HFFc6 (cell line): ENCODE measurements around the gene GOLGA6L7. TPM values are rescaled to one million over a fixed set of nuclear protein-coding genes. Genes with fewer than 3 reads are reported as not detected.
"Not testable (repeated sequence)": the region's sequence is repeated elsewhere in the genome, so short reads cannot be mapped to it uniquely, and the experiment has no call there.

Experiments
- DNase-seq: peaks from one replicate; pipeline ENCODE4 v3.0.0-alpha.2; 2018
- H3K27ac Mint-ChIP-seq: 2 replicates; pipeline ENCODE4 v1.8.0; 2020; ENCODE audit warnings: mild to moderate bottlenecking, mixed read lengths
- H3K27me3 Mint-ChIP-seq: 2 replicates; pipeline ENCODE4 v1.8.0; 2021; ENCODE audit warnings: mild to moderate bottlenecking, moderate library complexity, mixed read lengths; ENCODE audit not compliant: insufficient read depth
- H3K36me3 Mint-ChIP-seq: 2 replicates; pipeline ENCODE4 v1.8.0; 2021; ENCODE audit warnings: low read depth, mixed read lengths
- H3K4me1 Mint-ChIP-seq: 2 replicates; pipeline ENCODE4 v1.8.0; 2020; ENCODE audit warnings: low read depth, mixed read lengths
- H3K4me3 Mint-ChIP-seq: 2 replicates; pipeline ENCODE4 v1.8.0; 2020; ENCODE audit warnings: mild to moderate bottlenecking, moderate library complexity, mixed read lengths
- H3K9me3 Mint-ChIP-seq: 2 replicates; pipeline ENCODE4 v1.8.0; 2020; ENCODE audit warnings: mild to moderate bottlenecking, mixed read lengths
- total RNA-seq, 6 experiments: library from RNA; stranded (reverse); fragmentation: NEBNext Ultra II Directional; extraction: Animal tissue kit (Norgen Biotek cat#: 25700); gene quantifications; 2 replicates in 1 of 6; 3 replicates in 5 of 6; pipeline ENCODE4 v1.2.3, GENCODE V29; 2021
- TF ChIP-seq, protein P1 (sequence below): fragments of 200-600 bp; sonication (generic); IDR thresholded peaks from 2 replicates; pipeline ENCODE4 v1.5.0; 2021; ENCODE audit warnings: antibody characterized with exemption, mild to moderate bottlenecking

The GOLGA6L7 gene
- total RNA-seq, 6 experiments from 2014 or later = not detected

DNA sequence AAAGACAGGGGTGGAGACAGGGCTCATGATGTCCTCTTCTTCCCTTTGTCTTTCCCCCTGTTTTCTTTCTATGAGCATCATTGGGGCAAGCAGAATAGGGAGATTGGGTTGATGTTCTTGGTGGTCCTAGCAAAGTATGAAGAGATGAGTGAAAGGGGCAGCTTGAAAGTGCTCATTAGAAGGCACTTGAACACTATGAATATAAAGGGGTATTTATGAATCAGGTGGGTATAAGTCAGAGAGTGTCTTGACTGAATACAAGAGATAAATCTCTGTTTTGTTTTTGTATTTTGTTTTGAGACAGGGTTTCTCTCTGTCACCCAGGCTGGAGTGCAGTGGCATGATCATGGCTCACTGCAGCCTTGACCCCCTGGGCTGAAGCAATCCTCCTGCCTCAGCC lies 34.4 kb downstream of the GOLGA6L7 start:
- H3K9me3 Mint-ChIP-seq, DNase-seq, H3K36me3 Mint-ChIP-seq, H3K4me3 Mint-ChIP-seq, H3K27me3 Mint-ChIP-seq, H3K27ac Mint-ChIP-seq: not testable (repeated sequence)
- H3K4me1 Mint-ChIP-seq = peaks cover 20% of the 10 kb centered on the region

DNA sequence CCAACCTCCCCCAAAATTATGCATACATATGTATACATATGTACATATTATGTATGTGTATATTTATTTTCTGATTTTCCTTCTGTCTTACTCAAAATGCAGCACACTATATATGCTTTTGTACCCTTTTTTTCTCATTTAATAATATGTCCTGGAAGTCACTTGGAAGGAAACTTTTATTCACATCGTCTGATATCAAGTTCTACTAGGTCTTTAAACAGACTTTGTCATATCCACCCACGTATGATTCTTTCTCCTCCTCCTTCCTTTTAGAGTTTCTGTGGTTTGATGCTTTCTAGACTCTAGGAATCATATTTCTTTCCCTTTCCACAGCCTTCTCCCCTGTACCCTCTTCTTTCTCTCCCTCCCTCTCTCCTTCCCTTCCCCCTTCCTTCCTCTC lies 35.1 kb downstream of the GOLGA6L7 start:
- not testable (repeated sequence) for H3K27me3 Mint-ChIP-seq, H3K27ac Mint-ChIP-seq, DNase-seq, H3K4me3 Mint-ChIP-seq, H3K9me3 Mint-ChIP-seq, H3K36me3 Mint-ChIP-seq
- peaks cover 15% of the 10 kb centered on the region for H3K4me1 Mint-ChIP-seq

DNA sequence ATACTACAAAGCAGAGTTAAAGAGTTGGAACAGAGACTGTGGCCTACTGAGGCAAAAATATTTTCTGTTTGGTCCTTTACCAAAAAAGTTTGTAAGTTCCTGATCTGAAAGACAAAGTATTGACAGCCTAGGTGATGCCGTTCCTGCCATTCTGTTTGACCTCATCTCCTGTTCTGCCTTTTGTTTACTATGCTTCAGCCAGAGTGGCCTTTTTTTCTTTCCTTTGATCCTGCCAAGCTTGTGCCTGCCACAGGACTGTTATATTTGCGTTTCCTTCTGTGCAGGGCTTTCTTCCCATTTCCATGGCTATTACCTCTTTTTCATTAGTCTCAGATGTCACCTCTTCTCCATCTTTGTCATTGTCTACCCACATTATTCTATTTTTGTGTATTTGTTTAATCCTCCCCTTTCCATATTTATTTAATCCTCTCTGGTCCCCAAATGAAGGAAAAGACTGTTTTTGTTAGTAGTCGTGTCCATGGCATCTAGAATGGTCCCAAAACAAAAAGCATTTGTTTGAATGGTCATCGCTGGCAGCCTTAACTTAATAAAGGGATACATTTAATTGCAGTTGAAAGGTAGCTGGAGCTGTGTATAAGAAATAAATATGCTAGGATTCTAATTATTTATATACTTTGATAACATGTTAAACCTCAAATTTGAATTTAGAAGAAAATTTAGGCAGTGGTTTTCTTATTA lies 36.4 kb downstream of the GOLGA6L7 start:
- H3K27ac Mint-ChIP-seq, DNase-seq, H3K4me3 Mint-ChIP-seq, H3K27me3 Mint-ChIP-seq, H3K36me3 Mint-ChIP-seq, H3K9me3 Mint-ChIP-seq: not testable (repeated sequence)
- peaks cover 15% of the 10 kb centered on the region for H3K4me1 Mint-ChIP-seq

DNA sequence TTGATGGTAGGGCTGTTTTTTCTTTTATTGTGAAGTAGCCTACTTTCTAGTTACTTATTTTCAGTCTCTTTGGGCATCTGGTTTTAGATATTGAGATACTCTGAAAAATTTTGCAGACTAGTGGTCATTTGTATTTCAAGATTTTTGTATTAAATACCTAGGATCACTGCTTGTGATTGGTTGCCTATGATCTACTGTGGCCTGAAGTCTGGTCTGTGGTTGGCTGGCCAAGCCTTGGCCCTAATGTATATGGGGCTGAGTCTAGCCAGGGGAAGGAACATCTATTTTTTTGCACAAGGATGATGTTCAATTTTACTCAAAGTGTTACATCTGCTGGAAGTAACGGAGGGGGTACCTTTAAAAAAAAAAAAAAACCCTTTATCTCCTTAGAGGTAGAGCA lies 38.0 kb downstream of the GOLGA6L7 start:
- not testable (repeated sequence) for H3K9me3 Mint-ChIP-seq, H3K4me3 Mint-ChIP-seq, H3K27me3 Mint-ChIP-seq, H3K27ac Mint-ChIP-seq, H3K36me3 Mint-ChIP-seq, DNase-seq
- H3K4me1 Mint-ChIP-seq = peaks cover 15% of the 10 kb centered on the region

DNA sequence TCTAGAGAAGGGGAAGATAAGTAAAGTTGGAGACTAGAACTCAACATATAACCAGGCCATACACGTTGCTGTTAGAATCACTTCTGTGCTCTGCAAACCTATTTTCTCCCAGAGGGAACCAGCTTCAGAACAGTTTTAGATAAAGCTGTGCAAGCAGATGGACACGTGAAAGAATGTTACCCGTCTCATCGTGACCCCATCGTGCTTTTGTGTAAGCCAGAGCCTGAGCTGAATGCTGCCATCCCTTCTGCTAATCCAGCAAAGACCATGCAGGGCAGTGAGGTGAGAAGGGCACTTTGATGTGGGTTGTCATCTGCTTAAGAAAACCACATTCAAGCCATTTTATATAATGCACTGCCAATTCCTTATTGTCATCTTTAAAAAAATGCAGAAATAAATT lies 40.3 kb downstream of the GOLGA6L7 start:
- H3K9me3 Mint-ChIP-seq, H3K27ac Mint-ChIP-seq, H3K27me3 Mint-ChIP-seq, H3K4me3 Mint-ChIP-seq, H3K36me3 Mint-ChIP-seq, H3K4me1 Mint-ChIP-seq, DNase-seq: not testable (repeated sequence)

DNA sequence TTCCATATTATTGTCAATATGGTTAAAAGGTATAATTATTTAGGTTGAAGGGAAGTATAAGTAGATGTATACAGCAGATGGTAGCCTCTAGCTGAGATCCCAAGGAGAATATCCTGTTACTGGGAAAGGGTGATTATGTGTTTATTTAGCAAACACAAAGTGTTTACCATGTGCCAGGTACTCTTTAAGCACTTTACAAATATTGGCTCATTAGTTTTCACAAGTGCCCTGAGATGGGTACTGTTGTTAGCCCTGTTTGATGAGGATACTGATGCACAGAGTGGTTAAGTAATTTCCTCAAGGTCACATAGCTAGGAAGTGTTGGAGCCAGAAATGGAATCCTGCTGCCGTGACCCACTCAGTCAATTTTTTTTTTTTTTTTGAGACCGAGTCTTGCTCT lies 48.1 kb downstream of the GOLGA6L7 start:
- not testable (repeated sequence) for DNase-seq, H3K27ac Mint-ChIP-seq, H3K36me3 Mint-ChIP-seq, H3K9me3 Mint-ChIP-seq, H3K4me1 Mint-ChIP-seq, H3K27me3 Mint-ChIP-seq, H3K4me3 Mint-ChIP-seq

DNA sequence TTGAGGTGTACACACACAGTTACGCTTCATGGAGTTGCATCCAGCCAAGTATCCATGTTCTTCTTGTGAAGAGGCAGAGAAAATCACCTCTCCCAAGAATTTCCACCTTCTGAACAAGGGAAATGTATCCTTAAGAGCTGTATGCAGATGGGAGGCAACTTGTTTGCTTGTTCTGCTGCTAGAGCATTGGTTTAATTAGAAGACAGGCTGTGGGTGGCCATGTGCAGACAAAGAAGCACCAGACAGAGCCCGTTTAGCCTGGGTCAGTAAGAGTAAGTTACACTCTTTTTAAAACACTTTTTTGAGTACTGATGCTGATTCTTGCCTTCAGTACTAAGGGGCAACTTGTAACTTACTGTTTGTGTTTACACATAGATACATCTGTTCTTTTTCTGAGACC lies 50.2 kb downstream of the GOLGA6L7 start:
- not testable (repeated sequence) for H3K4me1 Mint-ChIP-seq, H3K9me3 Mint-ChIP-seq, H3K4me3 Mint-ChIP-seq, H3K27ac Mint-ChIP-seq, DNase-seq, H3K36me3 Mint-ChIP-seq, H3K27me3 Mint-ChIP-seq

DNA sequence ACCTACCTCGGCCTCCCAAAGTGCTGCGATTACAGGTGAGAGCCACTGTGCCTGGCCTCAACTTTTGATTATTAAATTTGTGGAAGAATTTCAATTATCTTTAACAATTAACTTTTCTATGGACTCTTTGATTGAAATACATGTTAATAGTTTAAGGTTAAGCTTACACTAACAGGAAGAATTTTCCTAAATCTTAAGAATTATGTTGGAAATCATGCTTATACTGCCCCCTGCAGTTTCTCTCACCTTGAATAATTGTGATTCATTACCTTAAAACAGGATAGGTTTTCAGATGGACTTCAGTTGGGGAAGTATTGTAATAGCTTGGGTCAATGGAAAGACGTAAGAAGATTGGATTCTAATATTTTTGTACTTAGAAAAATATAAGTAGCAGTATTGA lies 54.2 kb downstream of the GOLGA6L7 start:
- H3K27me3 Mint-ChIP-seq, H3K4me3 Mint-ChIP-seq, H3K36me3 Mint-ChIP-seq, H3K9me3 Mint-ChIP-seq, H3K4me1 Mint-ChIP-seq, H3K27ac Mint-ChIP-seq, DNase-seq: not testable (repeated sequence)
- TF ChIP-seq, protein P1, sequence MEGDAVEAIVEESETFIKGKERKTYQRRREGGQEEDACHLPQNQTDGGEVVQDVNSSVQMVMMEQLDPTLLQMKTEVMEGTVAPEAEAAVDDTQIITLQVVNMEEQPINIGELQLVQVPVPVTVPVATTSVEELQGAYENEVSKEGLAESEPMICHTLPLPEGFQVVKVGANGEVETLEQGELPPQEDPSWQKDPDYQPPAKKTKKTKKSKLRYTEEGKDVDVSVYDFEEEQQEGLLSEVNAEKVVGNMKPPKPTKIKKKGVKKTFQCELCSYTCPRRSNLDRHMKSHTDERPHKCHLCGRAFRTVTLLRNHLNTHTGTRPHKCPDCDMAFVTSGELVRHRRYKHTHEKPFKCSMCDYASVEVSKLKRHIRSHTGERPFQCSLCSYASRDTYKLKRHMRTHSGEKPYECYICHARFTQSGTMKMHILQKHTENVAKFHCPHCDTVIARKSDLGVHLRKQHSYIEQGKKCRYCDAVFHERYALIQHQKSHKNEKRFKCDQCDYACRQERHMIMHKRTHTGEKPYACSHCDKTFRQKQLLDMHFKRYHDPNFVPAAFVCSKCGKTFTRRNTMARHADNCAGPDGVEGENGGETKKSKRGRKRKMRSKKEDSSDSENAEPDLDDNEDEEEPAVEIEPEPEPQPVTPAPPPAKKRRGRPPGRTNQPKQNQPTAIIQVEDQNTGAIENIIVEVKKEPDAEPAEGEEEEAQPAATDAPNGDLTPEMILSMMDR = peak; percentile 73

Other genes starting within 250 kb of the GOLGA6L7 start
- gene GOLGA8M, start 136.2 kb downstream of the GOLGA6L7 start, total RNA-seq = under 1 TPM in 4 of 6 experiments, not detected in 2; 0.10 to 0.57 (median 0.31) TPM
- gene APBA2, start 37.3 kb upstream of the GOLGA6L7 start, total RNA-seq = 1 to 10 TPM; 5.3 to 6.5 (median 6.1) TPM